Fibroblast of peridontal ligament (primary cell): ENCODE results near the gene CEMP1.
"Not testable (repeated sequence)": the region's sequence is repeated elsewhere in the genome, so short reads cannot be mapped to it uniquely, and the experiment has no call there.

Experiments used
- DNase-seq: peaks from one replicate; pipeline ENCODE4 v3.0.0-alpha.2; 2010; ENCODE audit errors: extremely low read depth

Gene CEMP1

DNA sequence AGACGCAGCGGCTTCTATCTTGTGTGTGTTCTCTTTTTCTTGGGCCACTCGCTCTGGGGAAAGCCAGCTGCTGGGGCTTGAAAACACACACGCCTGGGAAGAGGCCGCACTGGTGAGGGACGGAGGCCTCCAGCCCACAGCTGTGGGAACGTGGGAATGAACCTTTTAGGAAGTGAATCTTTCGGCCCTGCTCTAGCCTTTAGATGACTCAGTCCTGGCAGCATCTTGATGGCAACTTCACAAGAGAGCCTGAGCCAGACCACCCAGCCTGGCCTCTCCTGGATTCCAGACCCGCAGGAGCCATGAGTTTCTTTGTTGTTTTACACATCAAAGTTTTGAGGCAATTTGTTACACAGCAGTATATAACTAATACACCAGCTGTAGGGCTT is 4.4 kb upstream of the CEMP1 start:
- peak; percentile 71 for DNase-seq

DNA sequence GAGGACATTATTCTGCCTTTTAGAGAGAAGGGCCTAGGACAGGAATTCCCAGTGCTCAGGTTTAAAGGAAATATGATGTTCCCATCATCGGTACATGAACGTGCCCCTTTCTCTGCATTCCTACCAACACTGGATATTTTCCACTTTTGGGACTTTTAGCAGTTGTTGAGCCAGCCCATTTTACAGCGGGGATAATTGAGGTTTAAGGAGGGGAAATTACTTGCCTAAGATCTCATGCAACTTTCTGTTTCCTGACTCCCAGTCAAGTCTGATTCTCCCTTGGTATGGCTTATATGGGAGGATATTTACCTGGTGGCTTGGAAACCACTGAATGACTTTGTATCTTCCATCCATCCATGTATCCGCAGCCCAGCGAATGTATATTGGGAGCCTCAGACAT is 3.1 kb upstream of the CEMP1 start:
- not testable (repeated sequence) for DNase-seq

DNA sequence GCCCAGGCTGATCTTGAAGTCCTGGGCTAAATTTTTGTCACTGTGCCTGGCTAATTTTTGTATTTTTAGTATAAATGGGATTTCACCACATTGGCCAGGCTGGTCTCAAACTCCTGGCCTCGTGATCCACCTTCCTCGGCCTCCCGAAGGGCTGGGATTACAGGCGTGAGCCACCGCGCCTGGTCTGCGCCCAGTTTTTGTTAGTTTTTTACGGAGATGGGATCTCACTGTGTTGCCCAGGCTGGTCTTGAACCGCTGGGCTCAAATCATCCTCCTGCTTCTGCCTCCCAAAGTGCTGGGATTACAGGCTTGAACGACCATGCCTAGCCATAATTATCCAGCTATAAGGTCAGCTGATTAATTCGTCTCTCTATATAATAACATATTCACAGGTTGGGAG is 2.7 kb upstream of the CEMP1 start:
- no peak for DNase-seq

DNA sequence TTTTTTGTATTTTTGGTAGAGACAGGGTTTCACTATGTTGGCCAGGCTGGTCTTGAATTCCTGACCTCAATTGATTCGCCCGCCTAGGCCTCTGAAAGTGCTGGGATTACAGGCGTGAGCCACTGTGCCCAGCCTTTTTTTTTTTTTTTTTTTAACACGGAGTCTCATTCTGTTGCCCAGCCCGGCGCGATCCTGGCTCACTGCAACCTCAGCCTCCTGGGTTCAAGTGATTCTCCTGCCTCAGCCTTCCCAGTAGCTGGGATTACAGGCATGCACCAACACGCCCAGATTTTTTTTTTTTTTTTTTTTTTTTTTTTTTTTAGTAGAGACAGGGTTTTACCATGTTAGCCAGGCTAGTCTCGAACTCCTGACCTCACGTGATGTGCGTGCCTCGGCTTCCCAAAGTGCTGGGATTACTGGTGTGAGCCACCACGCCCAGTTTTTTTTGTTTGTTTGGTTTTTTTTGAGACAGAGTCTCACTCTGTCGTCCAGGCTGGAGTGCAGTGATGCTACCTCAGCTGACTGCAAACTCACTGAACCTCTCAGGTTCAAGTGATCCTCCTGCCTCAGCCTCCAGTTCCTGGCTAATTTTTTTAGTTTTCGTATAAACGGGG is 2.0 kb upstream of the CEMP1 start:
- not testable (repeated sequence) for DNase-seq

DNA sequence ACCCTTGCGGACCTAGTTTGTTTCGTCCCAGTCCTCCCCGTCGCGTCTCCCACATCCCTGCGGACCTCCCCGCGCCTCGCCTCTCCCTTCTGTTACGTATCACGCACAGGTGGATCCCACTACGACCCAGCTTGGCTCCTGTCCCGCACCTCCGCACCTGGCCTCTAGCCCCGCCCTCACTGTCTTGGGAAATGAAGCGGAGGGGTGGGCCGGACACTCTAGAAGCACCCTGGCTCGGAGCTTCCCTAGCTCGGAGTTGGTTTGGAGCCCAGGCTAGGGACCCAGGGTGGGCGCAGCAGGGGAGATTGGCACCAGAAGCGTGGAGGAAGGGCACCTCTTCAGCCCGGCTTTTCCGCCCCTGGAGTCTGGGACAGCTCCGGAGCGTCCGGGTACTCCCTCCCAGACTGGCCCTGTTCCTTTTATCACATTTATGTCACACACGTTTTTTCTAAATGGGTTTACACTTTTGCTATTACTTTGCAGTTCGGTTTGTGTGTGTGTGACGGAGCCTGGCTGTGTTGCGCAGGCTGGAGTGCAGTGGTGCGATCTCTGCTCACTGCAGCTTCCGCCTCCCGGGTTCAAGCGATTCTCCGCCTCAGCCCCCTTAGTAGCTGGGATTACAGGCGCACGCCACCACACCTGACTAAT is 1.4 kb upstream of the CEMP1 start:
- peak; percentile 46 for DNase-seq

DNA sequence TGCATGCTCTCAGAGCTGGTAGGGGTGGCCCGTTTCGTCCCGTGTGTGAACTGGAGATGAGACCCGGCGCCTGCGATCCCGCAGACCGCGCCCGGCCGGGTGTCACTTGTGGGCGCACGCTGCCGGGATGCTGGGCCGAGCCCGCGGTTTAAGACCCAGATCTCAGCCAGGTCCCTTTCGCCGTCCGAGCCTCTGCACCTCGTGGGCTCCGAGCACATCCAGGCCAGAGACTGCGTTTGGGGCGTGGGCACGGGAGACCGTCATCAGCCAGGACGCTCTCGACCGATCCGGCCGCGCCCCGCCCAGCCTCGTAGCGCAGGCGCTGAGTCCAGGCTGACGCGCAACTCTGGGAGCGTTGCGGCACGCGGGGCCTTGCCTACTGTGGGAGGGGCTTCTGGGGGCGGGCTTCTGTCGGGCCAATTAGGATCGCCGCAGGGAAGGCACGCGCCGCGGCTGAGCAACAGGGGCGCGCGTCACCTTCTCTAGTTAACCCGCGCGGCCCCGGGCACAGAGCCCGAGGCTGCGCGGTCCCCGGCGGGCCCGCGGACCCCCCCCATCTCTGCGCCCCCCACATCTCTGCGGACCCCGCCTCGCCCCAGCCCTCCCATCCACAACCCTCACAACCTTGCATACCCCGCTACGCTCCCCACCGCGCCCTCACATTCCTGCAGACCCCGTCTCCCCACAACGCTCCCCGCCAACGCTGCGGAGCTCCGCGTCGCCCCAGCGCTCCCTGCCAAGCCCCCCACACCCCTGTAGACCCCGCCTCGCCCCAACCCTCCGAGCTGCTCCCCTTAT is 687 bp upstream of the CEMP1 start:
- peak; percentile 94 for DNase-seq

DNA sequence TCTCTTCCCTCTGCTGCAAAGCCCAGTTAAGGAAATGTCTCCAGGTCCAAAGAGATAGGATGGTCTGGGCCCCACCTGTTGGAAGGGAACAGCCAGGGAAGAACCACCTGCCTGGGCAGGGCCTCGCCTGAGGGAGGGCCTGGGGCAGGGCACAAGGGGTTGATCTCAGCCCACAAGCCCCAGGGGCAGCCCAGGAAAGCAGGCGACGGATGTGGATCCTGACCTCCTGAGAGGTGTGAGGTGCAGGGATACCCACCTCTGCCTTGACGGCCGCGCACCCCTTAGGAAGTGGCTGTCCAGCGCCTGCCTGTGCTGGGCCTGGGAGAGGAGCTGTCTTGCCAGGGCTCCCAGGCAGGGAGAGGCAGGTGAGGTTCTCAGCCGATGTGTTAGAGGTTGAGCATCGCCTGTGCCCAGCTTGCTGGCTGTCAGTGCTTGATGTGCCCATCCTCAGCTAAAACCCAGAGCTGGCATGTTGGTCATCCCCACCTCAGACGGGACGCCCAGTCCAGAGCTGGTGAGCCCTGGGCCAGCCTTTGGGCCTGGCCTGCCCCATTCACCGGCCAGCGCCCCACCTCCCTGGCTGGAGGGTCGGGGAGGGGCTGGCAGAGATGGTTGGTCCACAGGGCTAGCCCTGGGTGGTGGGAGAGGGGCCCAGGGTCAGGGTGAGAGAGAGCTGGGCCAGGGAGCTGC is 434 bp downstream of the CEMP1 start:
- DNase-seq: no peak

DNA sequence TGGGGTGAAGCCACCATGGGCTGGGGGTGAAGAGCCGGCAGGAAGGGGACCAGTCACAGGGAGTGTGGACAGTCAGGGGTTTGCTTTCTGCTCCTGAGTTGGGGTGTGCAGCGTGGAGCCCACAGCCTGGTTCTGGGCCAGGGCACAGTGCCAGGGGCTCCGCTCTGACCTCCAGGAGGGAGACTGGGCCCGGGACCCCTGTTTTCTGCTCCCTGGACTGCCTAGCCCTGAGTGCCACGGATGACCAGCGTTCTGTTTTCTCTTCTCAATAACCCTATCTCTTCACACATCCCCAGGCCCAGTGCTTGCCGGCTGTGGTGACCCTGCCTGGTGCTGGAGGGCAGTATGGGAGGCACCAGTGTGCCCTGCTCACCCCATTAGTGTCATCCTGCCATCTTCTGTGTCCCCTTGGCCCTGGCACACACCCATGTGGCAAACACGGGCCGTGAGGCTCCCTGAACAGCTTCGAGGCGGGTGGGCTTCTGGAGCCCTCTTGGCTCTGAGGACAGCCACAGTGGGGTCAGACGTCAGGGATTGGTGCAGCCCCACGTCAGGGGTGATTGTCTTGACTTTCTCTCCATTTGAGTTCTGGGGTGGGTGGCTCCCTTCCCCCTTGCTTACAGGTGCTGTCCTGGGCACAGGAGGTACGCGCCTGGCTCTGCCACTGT is 1.1 kb downstream of the CEMP1 start:
- no peak for DNase-seq

DNA sequence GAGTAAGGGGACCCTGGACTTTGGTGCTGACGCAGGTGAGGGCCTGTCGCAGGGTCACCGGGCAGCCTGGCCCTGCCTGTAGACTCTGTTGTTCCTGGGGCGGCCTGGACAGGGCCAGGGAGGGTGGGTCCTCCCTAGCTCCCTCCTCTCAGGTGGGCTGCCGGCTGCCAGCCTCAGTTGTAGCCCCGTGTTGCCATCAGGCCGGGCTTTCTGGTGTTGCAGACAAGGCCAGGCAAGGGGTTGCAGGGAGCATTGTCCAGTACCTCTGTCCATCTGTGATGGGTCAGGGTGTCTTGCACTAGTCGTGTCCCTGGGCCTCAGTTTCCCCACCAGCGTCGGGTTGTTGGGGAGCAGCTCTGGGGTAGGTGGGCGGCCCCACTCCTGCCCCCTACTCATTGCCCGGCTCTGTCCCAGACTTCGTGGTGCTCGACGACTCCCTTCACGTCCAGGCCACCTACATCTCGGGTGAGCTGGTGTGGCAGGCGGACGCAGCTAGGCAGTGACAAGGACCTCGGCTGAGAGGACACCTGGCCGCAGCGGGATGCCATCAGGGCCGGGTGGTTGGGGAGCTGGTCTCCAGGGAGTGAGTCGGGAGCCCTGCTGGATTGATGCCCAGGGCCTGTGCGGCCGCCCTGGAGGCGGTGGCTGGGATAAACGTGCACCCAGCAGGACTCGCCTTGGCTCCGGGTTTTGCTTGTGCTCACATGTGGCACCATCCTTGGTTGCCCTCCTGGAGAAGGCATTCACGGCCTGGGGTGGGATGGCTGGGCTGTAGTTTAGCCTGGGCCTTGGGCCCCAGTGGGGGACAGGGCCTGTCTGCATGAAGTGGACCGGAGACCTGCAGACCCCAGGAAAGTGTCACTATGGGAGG is 1.9 kb downstream of the CEMP1 start:
- DNase-seq: no peak

DNA sequence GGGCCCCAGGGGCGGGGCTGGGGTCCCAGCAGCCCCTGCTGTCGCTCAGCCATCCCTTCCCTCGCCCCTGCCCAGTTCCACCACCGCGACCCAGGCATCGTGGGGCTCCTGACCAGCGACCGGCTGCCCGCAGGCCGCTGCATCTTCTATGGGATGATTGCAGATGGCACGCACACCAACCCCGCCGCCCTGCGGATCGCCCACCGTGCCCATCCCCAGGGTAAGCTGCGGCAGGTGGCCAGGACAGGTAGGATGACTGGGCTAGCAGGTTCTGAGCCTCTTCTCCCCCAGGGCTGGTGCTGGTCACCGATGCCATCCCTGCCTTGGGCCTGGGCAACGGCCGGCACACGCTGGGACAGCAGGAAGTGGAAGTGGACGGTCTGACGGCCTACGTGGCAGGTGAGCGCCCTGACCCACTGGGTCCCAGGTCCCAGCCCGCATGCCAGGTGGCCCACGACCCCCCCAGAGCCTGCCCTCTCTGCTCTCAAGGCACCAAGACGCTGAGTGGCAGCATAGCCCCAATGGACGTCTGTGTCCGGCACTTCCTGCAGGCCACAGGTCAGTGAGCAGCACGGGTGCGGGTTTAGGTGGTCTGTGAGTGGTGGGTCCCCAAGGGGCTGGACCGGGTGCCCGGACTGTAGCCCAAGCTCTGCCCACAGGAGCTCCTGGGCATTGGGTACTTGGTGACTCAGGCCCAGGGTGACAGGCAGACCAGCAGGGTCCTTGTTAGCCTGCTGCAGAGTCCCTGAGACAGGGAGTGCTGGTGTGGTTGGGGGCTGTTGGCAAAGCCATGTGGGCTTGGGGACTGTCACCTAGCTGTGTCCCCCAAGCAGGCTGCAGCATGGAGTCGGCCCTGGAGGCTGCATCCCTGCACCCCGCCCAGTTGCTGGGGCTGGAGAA is 2.8 kb downstream of the CEMP1 start:
- DNase-seq: no peak

DNA sequence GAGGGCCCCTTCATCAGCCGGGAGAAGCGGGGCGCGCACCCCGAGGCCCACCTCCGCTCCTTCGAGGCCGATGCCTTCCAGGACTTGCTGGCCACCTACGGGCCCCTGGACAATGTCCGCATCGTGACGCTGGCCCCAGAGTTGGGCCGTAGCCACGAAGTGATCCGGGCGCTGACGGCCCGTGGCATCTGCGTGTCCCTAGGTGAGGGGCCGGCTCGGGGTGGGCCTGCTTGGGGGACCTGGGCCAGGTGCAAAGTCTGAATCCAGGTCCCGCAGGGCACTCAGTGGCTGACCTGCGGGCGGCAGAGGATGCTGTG is 3.5 kb downstream of the CEMP1 start:
- no peak for DNase-seq

DNA sequence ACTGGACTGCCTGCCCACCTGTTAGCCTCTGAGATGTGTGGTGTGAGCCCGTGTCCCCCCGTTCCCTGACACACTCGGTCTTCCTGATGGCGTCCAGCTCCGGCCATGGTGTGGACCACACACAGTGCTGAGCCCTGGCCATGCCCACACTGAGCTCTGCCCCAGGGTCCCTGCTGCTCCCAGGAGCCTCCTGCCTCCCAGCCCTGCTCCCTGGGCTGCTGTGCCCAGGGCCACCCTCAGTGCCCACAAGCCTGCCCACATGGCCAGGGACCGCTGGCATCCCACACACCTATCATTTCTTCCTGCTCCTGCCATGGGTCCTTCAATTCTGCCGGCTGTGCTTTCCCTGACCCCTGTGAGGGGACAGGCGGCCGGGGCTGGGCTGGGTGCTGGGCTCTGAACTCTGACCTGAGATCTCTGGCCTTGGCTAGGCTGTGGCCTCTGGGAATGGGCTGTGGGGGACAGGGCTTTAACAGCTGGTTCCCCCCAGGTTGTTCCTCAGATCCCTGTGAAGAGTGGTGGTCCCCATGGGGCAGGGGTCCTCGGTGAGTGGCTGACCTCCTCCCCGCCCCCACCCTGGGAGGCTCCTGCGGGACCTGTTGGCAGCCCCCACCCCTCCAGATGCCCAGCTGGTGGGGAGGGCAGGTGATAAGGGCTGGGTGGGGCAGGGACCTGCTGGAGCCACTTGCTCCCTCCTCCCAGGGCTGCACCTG is 4.0 kb downstream of the CEMP1 start:
- DNase-seq: no peak

DNA sequence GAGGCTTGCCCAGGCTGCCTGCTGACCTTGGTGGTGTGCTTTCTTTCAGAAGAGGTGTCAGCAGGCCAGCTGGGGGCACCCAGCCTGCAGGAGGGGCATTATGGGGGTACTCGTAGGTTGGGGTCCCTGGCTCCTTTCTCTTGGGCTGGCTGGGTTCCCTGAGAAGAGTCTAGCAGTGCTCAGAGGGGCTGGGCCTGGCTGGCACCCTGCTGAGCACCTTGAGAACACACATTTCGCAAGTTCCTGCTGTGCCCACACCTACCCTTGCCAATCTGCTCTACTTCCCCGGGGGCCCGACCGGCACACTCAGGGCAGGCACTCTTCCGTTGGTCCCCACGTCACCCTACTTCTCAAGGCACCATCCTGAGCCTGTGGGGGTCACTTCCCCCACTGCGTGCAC is 5.1 kb downstream of the CEMP1 start:
- no peak for DNase-seq

DNA sequence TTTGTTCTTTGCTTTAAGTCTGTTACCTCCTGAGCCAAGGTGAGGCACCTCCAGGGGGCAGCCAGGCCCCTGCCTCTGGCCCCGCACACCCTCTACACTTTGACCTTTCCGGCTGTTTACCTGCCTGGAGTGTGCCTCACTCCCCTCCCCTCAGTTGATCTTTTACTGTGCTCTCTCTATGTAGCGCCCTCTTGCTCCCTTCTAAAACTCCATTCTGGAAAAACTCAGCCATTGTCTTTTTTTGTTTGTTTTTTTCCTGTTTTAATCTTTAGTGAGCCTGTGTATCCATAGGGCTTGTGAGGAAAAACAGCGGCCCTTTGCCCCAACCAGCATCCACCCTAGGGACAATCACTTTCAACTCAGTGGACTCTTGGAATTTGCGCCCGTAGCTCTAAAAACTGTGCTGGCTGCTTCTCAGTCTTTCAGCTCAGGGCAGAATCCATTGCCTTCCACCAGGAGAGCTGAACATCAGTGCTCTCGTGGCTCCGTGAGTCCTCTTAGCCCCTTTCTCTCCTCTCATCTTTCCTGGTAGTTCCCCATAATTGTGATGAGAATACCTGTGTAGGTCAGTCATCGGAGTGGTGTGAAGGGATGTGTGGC is 6.8 kb downstream of the CEMP1 start:
- no peak for DNase-seq

DNA sequence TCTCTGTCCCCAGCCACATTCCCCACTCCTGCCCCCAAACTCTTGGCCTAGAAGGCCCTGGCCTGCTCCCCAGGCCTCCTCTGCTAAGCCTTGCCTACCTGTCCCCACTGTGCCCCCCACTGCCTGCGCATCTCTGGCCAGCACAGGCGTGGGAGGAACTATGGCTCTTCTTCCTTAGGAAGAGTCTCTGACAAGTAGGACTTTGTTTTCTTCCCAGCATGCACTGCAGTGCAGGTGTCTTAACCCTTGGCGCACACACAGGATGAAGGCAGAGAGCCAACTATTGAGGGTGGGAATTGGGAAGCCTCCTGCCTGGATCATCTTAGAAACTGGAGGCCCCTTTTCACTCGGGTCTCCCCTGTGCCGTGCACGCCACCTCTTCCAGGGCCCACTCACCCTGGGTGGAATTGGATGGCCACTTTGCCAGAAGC is 7.4 kb downstream of the CEMP1 start:
- no peak for DNase-seq

DNA sequence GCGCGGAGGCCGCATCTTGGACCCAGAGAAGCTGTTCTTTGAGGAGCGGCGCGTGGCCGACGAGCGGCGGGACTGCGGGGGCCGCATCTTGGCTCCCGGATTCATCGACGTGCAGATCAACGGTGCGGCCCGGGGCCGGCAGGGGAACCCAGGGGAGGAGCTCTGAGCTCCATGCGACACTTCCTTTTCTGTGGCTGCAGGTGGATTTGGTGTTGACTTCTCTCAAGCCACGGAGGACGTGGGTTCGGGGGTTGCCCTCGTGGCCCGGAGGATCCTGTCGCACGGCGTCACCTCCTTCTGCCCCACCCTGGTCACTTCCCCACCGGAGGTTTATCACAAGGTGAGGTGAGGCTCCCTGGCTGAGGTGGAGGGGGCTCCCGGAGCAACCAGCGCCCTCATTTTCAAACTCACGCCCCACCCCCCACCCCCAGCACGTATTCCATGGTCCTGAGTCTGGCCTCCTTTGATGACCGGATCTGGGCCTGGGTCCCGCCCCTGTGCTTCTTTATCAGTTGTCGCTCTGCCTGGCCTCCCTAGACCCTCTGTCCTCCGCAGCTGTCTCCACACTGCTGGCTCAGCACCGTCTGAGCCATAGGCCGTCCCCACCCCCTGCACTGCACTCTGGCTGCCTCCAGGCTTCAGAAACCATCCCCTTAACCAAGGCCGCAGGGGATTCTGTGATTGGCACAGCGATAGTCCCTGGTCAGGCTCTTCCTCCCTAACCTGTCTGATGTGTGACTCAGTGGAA is 10.2 kb downstream of the CEMP1 start:
- DNase-seq: no peak

DNA sequence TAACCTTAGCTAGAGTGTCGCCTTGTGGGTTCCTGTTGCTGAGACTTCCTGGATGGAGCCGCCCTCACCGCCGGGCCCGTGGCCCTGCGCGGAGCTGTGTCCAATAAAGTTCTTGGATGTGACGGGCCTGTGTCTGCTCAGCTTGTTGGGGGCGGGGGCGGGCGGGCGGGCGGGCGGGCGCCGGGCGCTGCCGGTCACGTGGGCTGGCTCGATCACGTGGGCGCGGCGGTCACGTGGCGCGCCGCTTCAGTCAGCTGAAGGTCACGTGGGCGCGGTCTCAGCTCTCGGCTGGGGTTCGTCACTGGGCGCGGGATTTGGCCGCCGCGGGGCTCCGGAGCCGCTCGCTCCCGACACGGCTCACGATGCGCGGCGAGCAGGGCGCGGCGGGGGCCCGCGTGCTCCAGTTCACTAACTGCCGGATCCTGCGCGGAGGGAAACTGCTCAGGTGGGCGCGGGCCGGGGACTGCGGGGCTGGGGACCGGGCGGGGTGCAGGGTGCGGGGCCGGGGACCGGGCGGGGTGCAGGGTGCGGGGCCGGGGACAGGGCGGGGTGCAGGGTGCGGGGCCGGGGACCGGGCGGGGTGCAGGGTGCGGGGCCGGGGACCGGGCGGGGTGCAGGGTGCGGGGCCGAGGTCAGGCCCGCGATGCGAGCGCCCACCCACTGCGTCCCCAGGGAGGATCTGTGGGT is 11.0 kb downstream of the CEMP1 start, which contains the start of gene AMDHD2:
Gene AMDHD2, plus strand, starts transcription at position 275 of the 687 bp plus-strand sequence. Its CDS starts 88 bp downstream, at position 363.
- DNase-seq: peak; percentile 85

DNA sequence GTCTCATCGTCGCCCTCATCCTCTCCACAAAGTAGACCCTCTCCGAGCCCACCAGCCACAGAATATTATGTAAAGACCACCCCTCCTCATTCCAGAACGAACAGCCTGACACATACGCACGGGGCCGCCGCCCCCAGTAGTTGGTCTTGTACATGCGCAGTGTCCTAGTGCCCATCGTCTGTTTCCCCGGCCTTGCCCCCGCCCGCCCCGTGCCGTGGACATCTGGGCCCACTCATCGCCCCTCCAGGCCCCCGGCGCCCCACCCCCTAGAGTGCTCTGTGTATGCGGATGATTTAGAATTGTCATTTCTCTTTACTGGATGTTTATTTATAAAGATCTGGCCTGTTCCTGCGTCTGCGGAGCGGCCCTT is 11.5 kb downstream of the CEMP1 start:
- no peak for DNase-seq
